Measurements from ENCODE around the gene MPZ.

DNA sequence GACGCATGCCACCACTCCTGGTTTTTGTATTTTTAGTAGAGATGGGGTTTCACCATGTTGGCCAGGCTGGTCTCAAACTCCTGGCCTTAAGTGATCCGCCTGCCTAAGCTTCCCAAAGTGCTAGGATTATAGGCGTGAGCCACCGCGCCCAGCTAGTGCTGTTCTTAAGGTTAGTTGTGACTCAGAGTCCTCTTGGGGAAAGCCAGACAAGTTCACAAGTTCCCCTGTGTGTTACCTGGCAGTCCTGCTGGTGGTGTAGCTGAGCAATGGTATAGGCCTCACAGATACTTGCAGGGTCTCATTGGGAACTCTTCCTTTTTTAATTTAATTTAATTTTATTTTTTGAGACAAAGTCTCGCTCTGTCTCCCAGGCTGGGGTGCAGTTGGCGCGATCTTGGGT is 47.3 kb upstream of the MPZ start:
- TF ChIP-seq, protein P1, sequence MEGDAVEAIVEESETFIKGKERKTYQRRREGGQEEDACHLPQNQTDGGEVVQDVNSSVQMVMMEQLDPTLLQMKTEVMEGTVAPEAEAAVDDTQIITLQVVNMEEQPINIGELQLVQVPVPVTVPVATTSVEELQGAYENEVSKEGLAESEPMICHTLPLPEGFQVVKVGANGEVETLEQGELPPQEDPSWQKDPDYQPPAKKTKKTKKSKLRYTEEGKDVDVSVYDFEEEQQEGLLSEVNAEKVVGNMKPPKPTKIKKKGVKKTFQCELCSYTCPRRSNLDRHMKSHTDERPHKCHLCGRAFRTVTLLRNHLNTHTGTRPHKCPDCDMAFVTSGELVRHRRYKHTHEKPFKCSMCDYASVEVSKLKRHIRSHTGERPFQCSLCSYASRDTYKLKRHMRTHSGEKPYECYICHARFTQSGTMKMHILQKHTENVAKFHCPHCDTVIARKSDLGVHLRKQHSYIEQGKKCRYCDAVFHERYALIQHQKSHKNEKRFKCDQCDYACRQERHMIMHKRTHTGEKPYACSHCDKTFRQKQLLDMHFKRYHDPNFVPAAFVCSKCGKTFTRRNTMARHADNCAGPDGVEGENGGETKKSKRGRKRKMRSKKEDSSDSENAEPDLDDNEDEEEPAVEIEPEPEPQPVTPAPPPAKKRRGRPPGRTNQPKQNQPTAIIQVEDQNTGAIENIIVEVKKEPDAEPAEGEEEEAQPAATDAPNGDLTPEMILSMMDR (IDR thresholded peaks at IDR 0.05): no peak
- TF ChIP-seq POLR2A (IDR thresholded peaks at IDR 0.05): no peak
- TF ChIP-seq EP300 (IDR thresholded peaks at IDR 0.05; ENCODE audit: low read depth): no peak
- TF ChIP-seq POLR2AphosphoS5 (IDR thresholded peaks at IDR 0.05): no peak
